Activated gamma-delta T cell (primary cell): ENCODE data around the gene SETBP1.

Experiments
- DNase-seq: peaks from one replicate; lab custom pipeline; 2025; lab: John Stamatoyannopoulos, UW

SETBP1 gene

GRCh38 chr18:44759925-44760342 is 79.2 kb downstream of the SETBP1 start:
- DNase-seq, result no peak

GRCh38 chr18:44761812-44762211 is 81.1 kb downstream of the SETBP1 start:
- no peak for DNase-seq

GRCh38 chr18:44763327-44763726 is 82.6 kb downstream of the SETBP1 start:
- DNase-seq, result no peak

GRCh38 chr18:44764863-44765262 is 84.2 kb downstream of the SETBP1 start:
- no peak for DNase-seq

GRCh38 chr18:44765456-44765855 is 84.8 kb downstream of the SETBP1 start:
- DNase-seq, result no peak

- no peak for DNase-seq
Measured at GRCh38 chr18:44766450-44766849, 85.8 kb downstream of the SETBP1 start.

- no peak for DNase-seq
Measured at GRCh38 chr18:44767807-44768206, 87.1 kb downstream of the SETBP1 start.

- no peak for DNase-seq
Measured at GRCh38 chr18:44770641-44771040, 90.0 kb downstream of the SETBP1 start.

GRCh38 chr18:44771572-44771955 is 90.9 kb downstream of the SETBP1 start:
- DNase-seq, result no peak

- no peak for DNase-seq
Measured at GRCh38 chr18:44771956-44772917, 91.5 kb downstream of the SETBP1 start.

GRCh38 chr18:44773640-44774155 is 93.0 kb downstream of the SETBP1 start:
- DNase-seq, result no peak

GRCh38 chr18:44774191-44774590 is 93.5 kb downstream of the SETBP1 start:
- no peak for DNase-seq

- no peak for DNase-seq
Measured at GRCh38 chr18:44777457-44778192, 96.9 kb downstream of the SETBP1 start.

GRCh38 chr18:44778788-44779187 is 98.1 kb downstream of the SETBP1 start:
- DNase-seq, result no peak

GRCh38 chr18:44779753-44780292 is 99.1 kb downstream of the SETBP1 start:
- no peak for DNase-seq

- no peak for DNase-seq
Measured at GRCh38 chr18:44781886-44782285, 101.2 kb downstream of the SETBP1 start.

GRCh38 chr18:44782617-44783016 is 101.9 kb downstream of the SETBP1 start:
- DNase-seq, result no peak

GRCh38 chr18:44783371-44783770 is 102.7 kb downstream of the SETBP1 start:
- DNase-seq, result no peak

GRCh38 chr18:44786257-44786656 is 105.6 kb downstream of the SETBP1 start:
- no peak for DNase-seq

GRCh38 chr18:44786688-44787087 is 106.0 kb downstream of the SETBP1 start:
- no peak for DNase-seq

- no peak for DNase-seq
Measured at GRCh38 chr18:44788334-44788733, 107.6 kb downstream of the SETBP1 start.

- no peak for DNase-seq
Measured at GRCh38 chr18:44789710-44790109, 109.0 kb downstream of the SETBP1 start.
